ENCODE results near the gene IFI27L1. TPM values are rescaled to one million over a fixed set of nuclear protein-coding genes. Genes with fewer than 3 reads are reported as not detected.

The IFI27L1 gene
- total RNA-seq, 3 donors from 2014 or later, result 6.6 to 14.5 (median 10.6) TPM

DNA sequence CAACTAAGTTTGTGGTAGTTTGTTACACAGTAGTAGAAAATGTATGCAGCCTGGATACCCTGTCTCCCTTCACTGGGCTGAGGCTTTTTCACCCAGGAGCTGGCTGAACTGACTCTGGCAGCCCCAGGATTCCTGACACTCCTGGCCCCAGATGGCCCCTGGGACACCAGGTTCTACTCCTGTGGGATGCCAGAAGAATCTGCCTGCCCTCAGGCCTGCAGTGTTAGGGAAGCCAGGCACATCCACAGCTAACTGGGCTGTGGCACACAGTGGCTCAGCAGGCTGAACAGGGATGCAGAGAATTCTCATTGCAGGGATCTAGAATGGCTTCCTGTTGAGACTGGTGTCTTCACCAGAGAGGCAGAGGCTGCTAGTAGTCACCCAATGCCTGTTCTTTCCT is 38.0 kb downstream of the IFI27L1 start:
- DNase-seq (ENCODE audit: low spot score in 2 of 2), result no peak
- H3K36me3 ChIP-seq, result no peaks in the 10 kb centered on the region
- no peaks in the 10 kb centered on the region for H3K4me1 ChIP-seq
- no peak overlapping the region for H3K4me3 ChIP-seq
- H3K27ac ChIP-seq, result no peak overlapping the region
- intact Hi-C loops (cut with DNase I; ENCODE audit: low total_unique reads), result no loop called here
- no peaks in the 10 kb centered on the region for H3K27me3 ChIP-seq
- H3K9me3 ChIP-seq, result peaks cover 8 to 17% of the 10 kb centered on the region in 2 donors
- TF ChIP-seq, protein P1, sequence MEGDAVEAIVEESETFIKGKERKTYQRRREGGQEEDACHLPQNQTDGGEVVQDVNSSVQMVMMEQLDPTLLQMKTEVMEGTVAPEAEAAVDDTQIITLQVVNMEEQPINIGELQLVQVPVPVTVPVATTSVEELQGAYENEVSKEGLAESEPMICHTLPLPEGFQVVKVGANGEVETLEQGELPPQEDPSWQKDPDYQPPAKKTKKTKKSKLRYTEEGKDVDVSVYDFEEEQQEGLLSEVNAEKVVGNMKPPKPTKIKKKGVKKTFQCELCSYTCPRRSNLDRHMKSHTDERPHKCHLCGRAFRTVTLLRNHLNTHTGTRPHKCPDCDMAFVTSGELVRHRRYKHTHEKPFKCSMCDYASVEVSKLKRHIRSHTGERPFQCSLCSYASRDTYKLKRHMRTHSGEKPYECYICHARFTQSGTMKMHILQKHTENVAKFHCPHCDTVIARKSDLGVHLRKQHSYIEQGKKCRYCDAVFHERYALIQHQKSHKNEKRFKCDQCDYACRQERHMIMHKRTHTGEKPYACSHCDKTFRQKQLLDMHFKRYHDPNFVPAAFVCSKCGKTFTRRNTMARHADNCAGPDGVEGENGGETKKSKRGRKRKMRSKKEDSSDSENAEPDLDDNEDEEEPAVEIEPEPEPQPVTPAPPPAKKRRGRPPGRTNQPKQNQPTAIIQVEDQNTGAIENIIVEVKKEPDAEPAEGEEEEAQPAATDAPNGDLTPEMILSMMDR (IDR thresholded peaks at IDR 0.05), result no peak
- TF ChIP-seq POLR2A (IDR thresholded peaks at IDR 0.05), result no peak
- TF ChIP-seq POLR2AphosphoS5 (IDR thresholded peaks at IDR 0.05), result no peak

DNA sequence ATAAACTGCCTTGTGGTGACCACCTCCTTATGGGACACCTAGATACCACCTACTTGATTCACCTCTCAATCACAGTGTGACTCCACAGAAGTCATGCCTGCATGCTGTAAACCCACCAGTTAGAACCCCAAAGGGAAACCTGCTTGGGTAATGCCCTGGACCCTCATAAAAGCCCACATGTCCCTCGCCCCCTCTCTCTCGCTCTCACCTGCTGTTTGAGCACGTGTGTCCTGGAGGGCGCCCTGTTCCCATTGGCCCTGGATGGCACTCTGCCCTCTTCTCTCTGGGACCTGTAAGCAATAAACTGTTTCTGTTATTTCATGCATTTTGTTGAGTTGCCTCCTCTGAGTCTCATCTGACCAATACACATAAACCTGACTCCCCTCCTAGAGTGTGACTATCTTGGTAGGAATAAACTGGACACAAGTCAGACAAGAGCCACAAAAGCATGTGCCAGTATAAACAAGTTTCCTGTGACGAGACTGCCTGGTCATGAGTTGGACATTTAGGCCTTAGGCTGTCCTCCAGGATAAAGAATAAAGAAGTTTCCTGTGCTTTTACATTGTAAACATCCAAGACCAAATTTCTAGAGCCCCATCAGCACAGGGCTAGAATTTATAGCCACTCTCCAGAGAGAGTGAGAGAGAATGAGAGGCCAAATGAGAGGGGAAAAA is 39.7 kb downstream of the IFI27L1 start:
- Histone ChIP-seq H3K27me3 (no peaks in the 10 kb centered on the region), H3K9me3 (peaks cover 8 to 17% of the 10 kb centered on the region in 2 donors), H3K4me3 (no peak overlapping the region), H3K36me3 (no peaks in the 10 kb centered on the region), H3K27ac (no peak overlapping the region), H3K4me1 (no peaks in the 10 kb centered on the region)
- DNase-seq (ENCODE audit: low spot score in 2 of 2), result no peak
- no peak for TF ChIP-seq POLR2AphosphoS5 (IDR thresholded peaks at IDR 0.05)
- TF ChIP-seq, protein P1 (IDR thresholded peaks at IDR 0.05), result no peak
- TF ChIP-seq POLR2A (IDR thresholded peaks at IDR 0.05), result no peak
- intact Hi-C loops (cut with DNase I; ENCODE audit: low total_unique reads), result loop anchor here (10.0 kb wide), 1 partner anchor 86 kb away; no protein-coding TSS in a partner anchor

DNA sequence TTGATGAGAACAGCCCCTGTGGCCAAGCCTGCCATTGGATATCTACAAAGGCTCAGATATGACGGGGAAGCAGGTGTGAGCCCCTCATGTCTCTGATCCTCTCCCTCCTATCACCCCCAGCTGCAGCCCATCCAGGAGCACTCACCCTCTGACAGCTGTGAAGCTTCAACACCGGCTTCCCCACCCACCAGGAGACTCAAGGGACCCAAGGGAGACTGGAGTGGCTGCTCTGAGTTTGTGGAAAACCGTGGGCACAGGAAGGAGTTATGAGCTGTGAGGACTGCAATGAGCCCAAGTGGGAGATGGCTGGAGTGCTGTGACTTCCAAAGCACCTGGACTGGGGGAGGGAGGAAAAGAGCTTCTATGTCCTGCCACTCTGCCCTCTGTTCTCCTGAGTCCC is 40.4 kb downstream of the IFI27L1 start:
- H3K9me3 ChIP-seq, result peaks cover 8 to 17% of the 10 kb centered on the region in 2 donors
- no peak for DNase-seq (ENCODE audit: low spot score in 2 of 2)
- no peaks in the 10 kb centered on the region for H3K36me3 ChIP-seq
- no peaks in the 10 kb centered on the region for H3K4me1 ChIP-seq
- intact Hi-C loops (cut with DNase I; ENCODE audit: low total_unique reads), result loop anchor here (10.0 kb wide), 1 partner anchor 87 kb away; no protein-coding TSS in a partner anchor
- no peak overlapping the region for H3K4me3 ChIP-seq
- TF ChIP-seq POLR2A (IDR thresholded peaks at IDR 0.05) (no peak), POLR2AphosphoS5 (IDR thresholded peaks at IDR 0.05) (no peak)
- TF ChIP-seq, protein P1 (IDR thresholded peaks at IDR 0.05), result no peak
- H3K27me3 ChIP-seq, result no peaks in the 10 kb centered on the region
- no peak overlapping the region for H3K27ac ChIP-seq

DNA sequence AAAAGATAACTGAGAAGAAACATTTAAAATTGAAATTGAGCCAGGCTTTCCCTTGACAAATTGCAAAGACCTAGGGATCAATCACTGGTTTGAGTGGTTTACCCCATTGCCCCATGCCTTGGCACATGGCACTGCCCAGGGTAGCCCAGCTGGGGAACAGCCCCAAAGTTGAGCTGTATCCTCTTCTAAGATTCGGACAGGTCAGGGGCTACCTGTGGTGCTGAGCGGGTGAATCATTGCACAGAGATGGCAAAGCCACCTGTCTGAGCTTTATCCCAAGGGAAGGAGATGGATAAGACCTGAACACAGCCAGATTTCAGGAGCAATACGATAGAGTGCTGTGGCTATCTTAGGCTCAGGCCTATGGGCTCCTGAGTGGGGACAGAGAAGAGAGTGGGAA is 41.3 kb downstream of the IFI27L1 start:
- intact Hi-C loops (cut with DNase I; ENCODE audit: low total_unique reads), result loop anchor here (10.0 kb wide), 1 partner anchor 88 kb away; no protein-coding TSS in a partner anchor
- no peak for DNase-seq (ENCODE audit: low spot score in 2 of 2)
- Histone ChIP-seq H3K9me3 (peaks cover 8 to 17% of the 10 kb centered on the region in 2 donors), H3K36me3 (no peaks in the 10 kb centered on the region), H3K27ac (no peak overlapping the region), H3K4me3 (no peak overlapping the region), H3K27me3 (no peaks in the 10 kb centered on the region), H3K4me1 (no peaks in the 10 kb centered on the region)
- TF ChIP-seq POLR2AphosphoS5 (IDR thresholded peaks at IDR 0.05) (no peak), POLR2A (IDR thresholded peaks at IDR 0.05) (no peak)
- TF ChIP-seq, protein P1 (IDR thresholded peaks at IDR 0.05), result no peak

DNA sequence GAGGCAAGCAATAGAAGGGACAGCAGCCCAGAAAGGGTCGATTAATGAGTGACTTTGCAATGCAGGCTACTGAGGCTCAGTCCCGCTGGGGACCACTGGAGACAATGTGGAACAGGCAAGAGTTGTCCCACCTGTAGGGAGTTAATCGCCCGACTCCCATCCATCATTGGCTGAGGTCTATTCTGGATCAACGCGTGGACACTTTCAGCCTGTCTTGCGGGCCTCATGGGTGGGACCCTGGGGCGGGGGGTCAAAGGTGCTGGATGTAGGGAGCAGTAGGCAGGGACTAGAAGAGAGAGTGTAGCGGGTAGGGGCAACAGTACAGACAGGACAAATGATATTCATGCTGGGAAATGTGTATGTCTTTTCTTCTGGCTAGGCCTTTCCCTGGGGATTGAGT is 42.2 kb downstream of the IFI27L1 start:
- DNase-seq (ENCODE audit: low spot score in 2 of 2), result no peak
- TF ChIP-seq, protein P1 (IDR thresholded peaks at IDR 0.05), result no peak
- no peak for TF ChIP-seq POLR2AphosphoS5 (IDR thresholded peaks at IDR 0.05)
- no peak for TF ChIP-seq POLR2A (IDR thresholded peaks at IDR 0.05)
- Histone ChIP-seq H3K4me3 (no peak overlapping the region), H3K27ac (no peak overlapping the region), H3K36me3 (no peaks in the 10 kb centered on the region), H3K9me3 (peaks cover 8 to 17% of the 10 kb centered on the region in 2 donors), H3K27me3 (no peaks in the 10 kb centered on the region), H3K4me1 (no peaks in the 10 kb centered on the region)
- intact Hi-C loops (cut with DNase I; ENCODE audit: low total_unique reads), result loop anchor here (10.0 kb wide), 1 partner anchor 88 kb away; no protein-coding TSS in a partner anchor

Data from breast epithelium (tissue), 4 donors.